CD1c-positive myeloid dendritic cell (primary cell): ENCODE data around the gene NUB1.

Experiments used
- DNase-seq: peaks from one replicate; pipeline ENCODE4 v3.0.0-alpha.2; 2016; ENCODE audit errors: extremely low spot score

Gene NUB1

DNA sequence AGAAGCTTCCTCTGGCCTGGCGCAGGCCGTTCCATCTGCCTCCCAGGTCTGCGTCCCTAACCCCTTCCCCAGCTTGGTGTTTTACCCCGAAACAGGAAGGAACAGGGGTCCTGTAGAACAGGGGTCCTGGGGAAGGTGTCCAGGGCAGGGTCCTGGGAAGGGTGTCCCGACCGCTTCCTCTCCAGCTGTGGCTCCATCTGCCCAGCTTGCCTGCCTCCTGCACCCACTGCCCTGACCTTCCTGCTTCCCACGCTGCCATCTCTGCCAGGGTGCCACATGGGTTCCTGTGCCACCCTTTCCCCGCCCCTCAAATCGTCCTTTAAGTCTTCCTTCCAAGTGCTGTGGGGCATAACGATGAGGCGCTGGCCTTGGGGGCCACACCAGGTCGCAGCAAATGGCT is 35.8 kb downstream of the NUB1 start:
- DNase-seq: no peak

DNA sequence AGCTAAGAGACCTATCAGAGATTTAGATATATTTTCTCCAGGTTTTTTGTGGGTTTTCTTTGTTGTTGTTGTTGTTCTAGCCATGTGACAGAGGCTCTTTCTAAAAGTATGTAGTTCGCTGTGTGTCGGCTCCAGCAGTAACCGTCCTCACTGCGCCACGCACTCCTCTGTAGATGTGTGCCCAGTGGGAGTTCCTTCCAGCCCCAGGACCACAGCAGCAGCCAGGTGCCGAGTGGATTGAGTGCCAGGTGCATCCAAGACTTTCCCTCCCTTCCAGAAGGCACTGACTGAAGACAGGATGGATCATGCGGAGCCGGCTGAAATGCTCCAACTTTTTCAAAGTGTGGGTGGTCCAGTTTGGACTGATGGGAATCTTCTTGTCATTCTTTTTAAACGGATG is 36.4 kb downstream of the NUB1 start:
- DNase-seq: no peak

DNA sequence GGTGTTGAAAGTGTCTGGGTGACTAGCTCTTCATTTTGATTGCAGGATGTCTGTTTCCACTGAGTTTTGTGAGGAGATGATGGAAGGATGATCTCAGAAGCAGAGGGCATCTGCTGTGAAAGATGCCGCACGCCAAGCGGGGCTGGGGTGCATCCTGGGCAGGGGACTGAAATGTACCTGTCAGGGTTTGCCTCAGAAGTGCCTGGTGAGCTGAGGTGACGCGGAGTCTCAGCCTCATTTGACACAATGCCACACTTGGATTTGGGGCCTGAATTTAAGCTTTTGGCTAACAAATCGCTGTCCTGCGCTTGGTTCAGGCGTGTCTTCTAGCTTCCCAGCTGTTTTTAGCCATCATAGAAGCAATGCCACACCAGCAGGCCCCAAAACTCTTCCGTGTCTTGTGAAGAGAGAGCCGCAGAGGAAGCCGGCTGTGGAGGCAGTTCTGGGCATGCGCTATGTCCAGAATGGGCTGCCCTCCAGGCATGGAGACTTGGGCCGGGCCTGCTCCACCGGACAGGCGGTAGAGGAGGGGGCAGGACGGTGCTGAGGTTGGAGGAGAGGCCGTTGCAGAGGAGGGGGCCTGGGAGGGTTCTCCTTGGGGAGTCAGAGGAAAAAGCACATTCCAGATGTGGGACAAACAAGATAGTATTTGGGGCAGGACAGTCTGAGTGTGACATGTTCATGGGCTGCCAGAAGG is 37.0 kb downstream of the NUB1 start:
- no peak for DNase-seq

DNA sequence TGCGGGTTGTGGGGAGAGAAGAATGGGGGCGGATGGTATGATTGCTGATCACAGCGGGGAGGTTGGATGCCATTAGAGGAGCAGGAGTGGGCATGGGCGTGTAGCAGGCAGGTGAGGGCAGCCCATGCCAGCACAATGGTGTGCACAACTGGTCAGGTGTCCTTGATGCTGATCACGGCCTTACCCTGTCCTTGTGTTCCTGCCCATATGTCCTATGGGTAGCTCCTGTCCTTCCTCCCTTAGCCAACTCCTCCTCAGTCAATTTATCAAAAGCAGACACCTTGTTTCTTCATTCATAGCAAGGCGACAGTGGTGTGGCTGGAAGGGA is 37.5 kb downstream of the NUB1 start:
- no peak for DNase-seq

DNA sequence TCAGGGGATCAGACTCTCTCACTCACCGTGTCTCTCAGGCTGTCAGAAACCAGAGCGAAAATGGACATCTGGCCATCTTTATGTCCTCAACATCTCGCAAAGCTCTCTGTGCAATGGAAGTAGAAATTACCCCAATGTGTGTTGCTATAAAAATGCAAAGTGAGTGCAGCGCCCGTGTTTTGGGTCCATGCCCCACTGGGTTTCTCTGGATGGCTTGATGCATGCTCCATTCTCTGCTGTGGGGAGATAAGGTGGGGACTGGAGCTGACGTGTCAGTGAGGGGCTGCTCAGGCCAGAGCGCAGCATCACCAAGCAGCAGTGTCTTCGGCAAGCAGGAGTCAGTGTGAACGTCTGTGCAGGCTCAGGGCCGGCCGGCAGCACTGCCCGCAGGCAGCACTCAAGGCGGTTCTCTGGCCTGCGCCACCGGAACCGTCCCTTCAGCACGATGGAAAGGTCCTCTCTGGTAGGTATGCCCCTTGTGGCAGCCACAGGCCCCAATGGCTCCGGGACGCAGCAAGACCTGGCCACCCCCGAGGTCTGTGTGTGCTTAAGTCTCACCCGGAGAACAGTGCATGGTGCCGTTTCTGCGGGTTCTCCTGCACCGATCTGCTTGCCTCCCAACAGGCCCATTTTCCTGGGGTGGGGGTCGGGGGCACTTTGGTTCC is 38.1 kb downstream of the NUB1 start:
- DNase-seq: no peak

DNA sequence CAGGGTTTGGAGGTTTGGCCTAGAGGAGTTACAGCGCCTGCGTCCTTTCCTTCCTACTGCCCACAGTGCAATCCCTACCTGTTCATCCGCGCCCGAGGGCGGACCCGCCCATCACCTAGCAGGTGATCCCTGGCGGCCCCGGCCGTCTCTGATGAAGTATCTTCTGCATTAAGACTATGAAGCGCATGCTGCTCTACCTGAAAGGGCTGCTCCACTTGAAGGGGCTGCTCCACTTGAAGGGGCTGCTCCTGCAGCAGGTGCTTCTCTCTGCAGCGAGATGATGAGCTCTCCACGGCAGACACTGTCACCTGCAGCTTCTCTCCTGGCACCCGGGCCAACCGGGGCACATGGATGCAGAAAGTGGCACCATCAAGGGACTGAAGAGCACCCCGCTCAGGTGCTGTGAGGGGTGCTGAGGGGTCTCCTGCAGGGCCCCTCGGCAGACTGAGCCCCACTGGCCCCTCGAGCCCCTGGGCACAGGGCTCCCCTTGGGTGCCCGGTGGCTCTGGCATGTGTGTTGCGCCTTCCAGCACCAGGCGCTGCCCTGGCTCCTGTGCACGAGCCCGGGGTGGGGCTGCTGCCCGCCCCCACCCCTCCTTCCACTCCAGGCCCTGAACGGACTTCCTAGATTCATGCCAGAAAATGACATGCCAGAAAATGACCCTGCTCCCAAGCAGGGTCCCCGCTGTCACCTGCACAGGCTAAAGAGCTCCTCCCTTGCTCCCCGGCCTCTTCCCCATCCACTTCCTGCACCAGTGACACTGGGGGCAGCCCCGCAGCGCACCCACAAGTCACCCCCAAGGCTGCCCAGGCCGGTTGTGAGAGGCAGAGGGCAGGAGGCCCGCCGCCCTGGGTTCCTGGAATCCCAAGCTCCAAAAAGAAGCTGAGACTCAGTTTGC is 38.8 kb downstream of the NUB1 start:
- DNase-seq: no peak

DNA sequence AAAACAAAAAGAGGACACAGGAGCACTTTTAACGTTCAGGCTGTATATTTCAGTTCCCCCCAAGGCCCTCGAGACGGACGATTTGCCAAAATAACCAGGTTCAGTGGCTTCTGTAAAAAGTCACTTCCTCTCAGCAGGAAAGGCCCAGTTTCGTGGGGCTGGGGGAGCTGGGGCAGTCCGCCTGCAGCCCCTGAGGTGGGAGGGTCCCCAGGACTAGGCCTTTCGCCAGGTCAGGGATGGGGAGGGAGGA is 39.4 kb downstream of the NUB1 start:
- peak; percentile 54 for DNase-seq

DNA sequence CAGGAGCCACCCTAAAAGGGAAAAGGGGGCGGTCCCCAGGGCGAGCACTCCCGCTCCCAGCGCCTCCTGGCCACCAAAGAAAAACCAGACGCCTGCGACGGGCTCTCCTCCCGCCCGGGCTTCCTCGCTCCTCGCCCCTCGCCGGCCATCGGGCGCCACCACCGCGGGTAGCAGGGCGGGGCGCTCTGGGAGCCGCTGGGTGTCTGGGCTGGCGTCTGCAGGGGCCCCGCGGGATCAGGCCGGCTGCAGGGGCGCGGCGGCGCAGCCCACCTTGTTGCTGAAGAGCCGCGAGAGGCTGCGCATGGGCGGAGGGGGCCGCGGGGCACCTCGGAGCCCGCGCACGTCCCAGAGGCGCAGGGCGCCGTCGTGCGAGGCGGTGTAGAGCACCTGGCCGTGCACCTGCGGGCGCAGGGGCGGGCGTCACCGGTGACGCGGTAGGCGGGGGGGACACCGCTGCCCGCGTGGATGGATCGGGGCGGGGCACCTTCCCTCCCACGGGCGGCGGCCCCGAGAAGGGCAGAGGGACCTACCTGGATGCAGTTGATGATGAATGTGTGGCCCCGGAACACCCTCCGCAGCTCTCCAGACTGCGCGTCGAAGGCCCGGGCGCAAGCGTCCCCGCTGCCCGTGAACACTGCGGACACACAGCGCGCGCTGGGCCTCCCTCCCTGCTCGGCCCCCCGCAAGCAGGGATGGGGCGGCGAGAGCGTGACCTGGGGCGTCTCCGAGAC is 39.9 kb downstream of the NUB1 start:
- peak; percentile 26 for DNase-seq

DNA sequence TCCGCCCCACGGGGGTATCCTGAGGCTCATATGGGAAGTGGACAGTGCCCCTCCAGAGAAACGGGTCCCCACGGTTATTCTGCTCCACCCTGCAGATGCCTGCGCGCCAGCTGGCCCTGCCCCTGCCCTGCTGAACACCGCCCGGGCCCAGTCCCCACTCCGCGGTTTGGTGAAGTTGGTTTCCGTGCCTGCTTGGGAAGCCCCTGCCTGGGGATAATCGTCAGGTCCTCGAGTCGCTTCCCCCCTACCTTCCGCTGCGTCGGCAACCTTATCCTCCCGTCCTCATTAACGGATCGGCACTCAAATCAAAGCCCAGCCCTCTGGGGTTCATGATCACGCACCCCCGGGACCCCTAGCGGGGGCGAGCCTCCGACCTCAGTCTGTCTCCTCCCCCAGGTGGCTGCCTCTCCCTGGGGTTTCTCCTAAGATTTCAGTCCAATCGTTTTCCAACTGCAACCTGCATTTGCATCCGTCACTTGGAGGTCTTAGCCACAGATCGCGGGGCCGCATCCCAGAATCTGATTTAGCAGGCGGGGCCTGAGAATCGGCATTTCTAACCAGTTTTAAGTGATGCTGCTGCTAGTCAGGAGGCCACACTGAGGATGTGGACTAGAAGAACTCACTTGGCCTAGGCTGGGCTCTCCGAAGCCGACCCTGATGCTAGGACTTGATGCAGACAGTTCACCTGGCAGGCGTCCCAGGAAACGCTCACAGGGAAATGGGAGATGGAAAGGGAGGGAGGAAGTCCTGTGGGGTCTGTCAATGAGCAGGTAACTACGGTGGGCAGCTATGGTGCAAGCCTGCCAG is 40.7 kb downstream of the NUB1 start:
- no peak for DNase-seq

DNA sequence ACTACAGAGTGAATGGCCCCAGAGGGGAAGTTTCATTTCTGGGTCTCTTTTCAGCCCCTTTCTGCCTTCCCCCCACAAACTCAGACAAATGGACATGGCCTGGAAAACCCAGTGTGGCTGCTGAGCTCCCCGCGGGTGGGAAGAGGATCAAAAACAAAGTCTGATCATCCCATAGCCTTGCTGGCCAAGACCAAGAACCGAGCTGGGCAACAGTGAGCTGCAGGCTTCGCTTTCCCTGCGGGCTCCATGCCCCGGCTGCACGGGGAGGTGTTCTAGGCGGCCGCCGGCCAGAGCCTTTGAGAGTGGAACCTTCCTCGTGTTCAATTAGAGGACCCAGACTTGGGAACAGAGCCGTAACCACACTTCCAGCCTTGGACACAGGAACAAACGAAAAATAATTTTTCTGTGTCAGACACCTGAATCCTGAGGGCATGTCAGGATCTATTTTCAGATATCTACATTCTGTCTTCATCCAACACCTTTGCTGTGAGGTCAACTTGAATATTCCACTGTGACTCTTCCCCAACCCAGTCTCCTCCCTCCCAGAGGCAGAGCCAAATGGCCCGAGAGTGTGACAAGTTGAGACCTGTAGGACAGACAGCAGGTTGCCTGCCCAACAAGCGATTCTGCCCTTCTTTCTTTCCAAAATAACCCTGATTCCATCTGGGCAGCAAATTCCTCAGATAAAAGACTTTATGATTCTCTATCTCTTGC is 42.2 kb downstream of the NUB1 start:
- DNase-seq: no peak

DNA sequence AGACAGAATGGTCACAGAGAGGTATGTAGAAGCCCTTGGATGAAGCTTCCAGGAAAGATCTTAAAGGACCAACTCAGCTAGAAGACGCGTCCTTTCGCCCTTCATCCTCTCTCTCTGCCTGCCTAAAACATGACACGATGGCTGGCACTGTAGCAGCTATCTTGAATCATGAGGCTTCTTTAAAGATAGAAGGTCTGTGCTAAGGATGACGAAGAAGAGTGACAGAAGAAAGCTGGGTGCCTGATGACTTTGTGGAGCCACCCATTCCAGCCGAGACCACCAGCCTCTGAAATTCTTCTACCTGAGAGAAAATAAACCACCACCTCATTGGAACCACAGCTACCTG is 42.7 kb downstream of the NUB1 start:
- no peak for DNase-seq

DNA sequence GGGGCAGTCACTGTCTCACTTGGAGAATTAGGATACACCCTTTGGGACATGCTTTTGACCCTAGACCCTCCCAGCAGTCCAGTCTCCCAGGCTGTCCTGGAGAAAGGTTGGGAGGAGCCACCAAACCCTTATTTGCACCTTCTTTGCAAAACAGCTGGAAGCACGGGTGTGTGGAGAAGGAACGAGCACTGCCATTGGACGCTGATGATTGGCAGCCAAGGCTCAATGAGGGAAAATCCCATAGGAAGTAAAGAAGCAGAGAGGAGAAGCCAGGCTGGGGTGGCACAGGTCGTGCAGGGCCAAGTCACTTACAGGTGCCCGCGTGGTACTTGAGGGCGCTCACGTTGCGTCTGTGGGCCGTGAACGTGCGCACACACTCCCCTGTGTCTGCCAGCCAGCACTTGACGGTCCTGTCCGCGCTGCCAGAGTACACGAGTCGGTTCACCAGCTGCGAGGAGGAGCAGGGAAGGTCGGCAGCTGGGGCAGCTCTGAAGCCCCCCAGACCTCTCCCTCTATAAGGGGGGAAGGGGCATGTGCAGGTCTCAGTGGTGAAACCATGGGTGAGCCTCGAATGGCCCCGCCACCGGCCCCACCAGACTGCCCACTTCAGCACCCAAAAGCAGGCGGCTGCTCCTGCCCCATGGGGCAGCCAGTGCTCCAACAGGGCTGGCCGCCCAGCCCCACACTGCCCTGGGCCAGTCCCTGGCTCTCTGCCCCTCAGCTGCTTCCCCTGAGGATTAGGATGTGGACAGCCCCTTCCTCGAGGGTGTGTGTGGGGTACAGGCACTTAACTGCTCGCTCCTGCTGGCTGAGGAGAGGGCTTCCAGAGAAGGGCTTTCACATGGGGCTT is 43.4 kb downstream of the NUB1 start:
- DNase-seq: no peak

DNA sequence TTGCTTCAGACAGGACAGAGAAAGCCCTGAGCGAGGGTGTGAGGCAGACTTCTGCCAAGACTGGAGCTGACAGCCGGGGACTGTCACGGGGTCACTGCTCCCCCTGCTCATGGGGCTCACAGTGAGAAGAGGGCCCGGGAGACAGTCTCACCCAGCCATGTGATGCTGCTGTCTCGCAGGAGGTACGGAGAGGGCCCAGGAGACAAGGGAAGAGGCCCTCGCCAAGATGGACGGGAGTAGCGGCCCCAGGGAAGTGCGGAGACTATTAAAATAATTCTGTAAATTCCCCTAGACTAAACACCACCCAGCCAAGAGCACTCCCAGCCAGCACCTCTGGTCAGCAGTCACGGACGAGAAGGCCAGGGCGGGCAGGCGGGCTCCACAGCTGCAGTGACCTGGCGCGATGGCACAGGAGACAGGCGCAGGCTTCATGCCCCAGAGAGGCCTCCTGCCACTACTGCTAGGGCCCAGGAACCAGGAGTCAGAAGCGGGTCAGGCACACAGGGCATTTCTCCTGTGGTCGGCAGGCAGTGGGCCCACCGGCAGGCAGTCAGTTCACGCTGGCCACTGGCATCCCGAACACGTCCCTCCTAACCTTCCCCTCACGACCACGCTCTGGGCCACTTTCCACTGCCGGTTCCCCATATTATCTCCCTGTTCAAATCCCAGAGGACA is 44.2 kb downstream of the NUB1 start:
- DNase-seq: no peak

DNA sequence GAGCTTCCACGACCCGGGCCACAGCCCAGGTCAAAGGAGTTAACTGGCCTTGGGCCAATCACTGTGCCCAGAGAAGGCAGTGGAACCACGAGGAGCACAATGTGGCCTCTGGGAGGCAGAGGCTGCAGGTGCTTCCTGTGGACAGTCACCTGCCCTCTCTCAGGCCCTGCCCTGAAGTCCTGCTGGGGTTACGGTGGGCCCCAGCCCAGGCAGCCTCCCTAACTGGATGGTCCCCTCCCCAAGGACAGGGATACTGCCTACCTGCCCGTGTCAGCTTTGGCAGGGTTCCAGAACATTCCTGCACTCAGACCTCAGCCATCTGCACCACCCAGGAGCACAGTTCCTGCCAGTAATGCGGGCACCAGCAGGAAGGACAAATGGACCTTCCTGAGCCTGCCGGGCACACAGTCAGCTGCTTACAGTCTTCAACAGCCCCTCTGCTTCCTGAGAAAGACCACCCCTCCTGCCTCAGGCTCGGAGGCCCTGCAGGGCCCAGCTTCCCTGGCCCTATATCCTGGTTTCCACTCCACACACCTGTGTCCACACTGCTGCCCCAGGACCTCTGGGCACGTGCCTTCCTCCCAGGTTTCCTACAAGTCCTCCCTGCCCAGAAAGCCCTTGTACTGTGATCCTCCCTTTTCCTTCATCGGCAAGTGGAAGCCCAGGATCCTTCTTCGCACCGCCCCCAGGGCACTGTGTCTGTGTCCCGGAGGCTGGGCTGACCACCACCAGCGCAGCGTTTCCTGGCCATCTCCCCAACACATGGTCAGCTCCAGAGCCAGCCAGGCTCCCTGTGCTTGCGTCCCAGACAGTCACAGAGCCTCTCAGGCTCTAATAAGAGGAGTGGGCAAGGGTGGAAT is 44.9 kb downstream of the NUB1 start:
- no peak for DNase-seq

DNA sequence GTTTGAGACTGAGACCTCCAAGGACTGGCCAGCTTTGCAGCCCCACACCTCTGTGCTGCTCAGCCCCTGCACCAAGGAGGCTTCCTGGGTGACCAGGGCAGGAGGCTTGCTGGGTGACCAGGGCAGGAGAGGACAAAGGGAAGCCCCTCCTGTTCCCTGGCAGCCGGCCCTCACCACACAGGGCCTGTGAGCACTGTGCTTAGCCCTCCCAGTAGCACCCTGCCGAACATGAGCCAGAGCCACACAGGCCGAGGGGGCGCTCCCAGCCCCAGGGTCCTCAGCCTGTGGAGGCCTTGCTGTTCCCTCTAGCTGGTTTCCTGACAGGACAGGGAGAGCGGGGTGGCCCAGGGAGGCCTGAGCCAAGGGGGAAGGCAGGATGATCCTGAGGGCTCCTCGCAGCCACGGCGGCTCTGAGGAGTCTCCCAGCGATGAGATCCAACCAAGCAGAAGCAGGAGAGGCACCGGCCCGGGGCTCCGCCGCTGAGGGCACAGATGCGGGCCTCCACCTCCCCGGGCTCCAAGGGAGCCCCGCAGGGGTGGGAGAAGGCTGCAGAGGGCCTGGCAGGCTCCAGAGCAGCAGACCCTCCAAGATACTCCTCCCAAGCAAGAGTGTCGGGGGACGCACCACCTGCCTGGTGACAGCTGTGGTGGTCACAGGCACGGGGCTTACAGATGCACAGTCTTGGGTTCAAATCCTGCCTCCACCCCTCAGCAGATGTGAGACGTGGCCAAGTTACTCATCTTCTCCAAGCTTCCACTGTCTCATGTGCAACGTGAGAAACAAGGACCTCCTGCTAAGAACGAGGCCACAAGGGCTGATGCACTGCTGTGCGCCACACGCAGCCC is 45.8 kb downstream of the NUB1 start:
- DNase-seq: no peak

DNA sequence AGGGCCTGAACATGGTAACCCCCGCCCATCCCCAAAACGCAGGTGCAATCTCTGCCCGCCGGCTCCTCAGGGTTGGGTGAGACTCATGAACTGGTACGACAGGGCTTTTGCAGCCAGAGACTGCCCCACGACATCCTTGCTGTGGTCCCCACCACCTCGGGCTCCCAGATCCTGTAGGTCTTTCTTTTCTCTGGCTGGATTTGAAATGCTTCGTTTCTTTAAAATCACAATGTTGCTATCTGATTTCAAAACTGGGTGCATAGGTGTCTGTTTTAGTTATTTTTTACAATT is 46.3 kb downstream of the NUB1 start:
- DNase-seq: no peak

DNA sequence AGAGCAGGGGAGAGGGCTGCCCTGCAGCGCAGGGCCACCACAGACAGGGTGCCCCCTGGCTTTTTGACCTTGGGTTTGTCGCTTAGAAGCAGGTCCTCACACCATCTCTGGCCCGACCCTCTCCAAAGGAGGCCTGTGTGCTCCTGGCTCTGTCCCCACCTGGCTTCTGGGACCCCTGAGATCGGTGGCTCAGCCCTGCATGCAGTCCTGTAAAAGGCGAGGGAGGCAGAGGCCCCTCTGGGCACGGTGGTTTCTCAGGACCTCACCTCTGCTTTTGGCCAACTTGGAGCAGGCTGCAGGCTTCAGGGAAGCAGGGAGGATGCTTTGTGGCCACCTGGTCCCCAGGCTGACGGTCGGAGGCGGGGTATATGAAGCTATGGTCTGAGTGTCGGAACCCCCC is 46.8 kb downstream of the NUB1 start:
- DNase-seq: no peak
